Measurements from ENCODE around the gene CCHCR1.
"Not testable (repeated sequence)": the region's sequence is repeated elsewhere in the genome, so short reads cannot be mapped to it uniquely, and the experiment has no call there.

The CCHCR1 gene, protein sequence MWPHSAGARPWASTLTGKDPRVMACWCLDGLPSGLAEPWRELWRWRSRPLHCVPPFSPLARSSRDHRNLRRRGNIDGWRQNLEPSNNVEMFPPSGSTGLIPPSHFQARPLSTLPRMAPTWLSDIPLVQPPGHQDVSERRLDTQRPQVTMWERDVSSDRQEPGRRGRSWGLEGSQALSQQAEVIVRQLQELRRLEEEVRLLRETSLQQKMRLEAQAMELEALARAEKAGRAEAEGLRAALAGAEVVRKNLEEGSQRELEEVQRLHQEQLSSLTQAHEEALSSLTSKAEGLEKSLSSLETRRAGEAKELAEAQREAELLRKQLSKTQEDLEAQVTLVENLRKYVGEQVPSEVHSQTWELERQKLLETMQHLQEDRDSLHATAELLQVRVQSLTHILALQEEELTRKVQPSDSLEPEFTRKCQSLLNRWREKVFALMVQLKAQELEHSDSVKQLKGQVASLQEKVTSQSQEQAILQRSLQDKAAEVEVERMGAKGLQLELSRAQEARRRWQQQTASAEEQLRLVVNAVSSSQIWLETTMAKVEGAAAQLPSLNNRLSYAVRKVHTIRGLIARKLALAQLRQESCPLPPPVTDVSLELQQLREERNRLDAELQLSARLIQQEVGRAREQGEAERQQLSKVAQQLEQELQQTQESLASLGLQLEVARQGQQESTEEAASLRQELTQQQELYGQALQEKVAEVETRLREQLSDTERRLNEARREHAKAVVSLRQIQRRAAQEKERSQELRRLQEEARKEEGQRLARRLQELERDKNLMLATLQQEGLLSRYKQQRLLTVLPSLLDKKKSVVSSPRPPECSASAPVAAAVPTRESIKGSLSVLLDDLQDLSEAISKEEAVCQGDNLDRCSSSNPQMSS

DNA sequence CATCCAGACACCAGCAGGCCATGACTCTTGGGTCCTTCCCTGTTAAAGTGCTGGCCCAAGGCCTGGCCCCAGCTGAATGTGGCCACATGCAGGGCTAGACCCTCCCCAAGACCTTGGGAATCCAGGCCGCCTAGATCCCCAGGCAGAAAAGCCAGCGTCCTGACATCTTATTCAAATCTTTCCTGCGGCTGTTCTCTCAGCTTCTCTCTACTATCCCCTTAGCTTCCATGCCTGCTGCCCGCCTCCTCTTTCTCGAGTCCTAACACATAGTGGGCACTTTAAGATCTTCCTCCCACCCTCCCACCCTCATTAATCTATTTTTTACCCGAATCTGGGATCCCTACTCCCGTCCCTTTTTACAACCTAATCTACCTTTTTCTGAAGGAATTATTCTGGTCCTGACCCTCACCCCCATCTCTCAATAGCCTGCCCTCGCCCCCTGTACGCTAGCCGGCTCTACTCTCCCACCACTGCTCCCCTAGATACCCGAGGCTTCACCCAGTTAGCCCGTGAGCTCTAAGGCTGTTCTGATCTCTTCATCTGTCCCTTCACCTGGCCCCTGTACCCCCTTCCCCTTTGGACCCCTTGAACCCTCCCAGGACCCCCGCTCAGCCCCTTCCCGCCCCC lies at the start of gene CCHCR1:
CCHCR1 (minus strand) TSS at position 290 of the 627 bp plus-strand sequence; CDS start at position 88, 202 bp downstream.
- DNase-seq (ENCODE audit: low read depth in 2 of 3, low spot score in 2 of 3) = no peak

DNA sequence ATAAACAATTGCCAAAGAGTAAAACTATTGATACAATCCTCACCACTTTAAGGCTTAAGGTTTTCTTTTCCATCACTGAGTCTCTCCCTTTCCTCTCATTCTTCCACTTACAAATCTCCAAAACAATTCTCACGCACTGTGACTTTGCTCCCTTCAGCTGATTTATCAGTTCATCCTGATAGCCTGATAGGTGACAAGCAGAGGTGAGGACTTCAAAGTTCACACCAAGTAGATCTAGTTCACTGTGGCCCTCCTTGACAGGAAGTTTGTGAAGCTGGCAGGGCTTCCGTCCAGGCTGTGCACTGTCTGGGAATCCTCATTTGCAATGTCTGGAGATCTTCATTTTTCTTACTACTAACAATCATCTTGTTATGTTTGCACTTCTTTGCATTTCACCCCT lies 48.0 kb upstream of the CCHCR1 start:
- DNase-seq (ENCODE audit: low read depth in 2 of 3, low spot score in 2 of 3) = no peak

DNA sequence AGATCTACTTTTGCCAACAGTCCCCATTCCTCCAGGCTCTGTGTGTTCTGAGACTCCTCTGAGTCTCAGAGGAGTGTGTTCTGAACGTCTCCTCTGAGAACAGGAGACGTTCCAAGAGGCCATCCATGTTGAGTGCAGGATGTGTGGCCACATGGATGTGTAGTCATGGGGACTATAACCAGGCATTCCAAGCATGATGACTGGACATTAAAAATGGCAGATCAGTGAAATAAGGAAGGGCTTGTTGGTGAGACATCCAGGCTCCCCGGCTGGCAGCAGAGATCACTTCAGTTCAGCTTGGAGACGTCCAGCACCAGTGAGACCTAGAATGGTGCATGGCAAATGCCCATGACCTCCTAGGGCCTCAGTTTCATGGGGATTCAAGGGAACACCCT lies 47.1 kb upstream of the CCHCR1 start:
- DNase-seq (ENCODE audit: low read depth in 2 of 3, low spot score in 2 of 3) = no peak

DNA sequence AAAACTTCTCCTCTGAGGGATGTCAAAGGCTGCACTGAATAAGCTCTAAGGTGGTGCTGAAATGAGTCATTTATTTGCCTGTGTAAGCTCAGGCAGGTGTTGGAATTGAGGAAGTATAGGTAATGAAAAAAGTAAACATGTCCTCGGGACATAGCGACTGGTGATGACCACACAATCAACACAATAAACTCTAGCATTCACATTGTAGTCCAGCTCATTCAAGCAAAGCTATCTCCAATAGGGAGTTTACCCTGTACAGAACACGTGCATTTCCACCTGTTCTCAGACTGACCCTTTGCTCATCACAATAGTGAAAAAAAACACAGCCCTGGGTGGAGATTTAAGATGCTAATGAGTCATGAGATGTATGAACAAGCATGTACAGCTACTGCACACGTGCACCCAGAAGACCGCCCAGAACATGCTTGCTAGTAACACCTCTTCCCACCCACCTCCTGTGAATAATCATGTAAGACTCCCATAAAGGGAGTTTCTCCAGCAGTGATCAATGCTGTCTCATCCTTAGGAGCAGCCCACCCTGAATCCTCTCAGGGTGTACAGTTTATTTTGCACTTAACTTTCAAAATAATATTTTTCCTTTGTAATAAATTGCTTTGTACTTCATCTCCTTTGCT lies 45.9 kb upstream of the CCHCR1 start:
- no peak for DNase-seq (ENCODE audit: low read depth in 2 of 3, low spot score in 2 of 3)

DNA sequence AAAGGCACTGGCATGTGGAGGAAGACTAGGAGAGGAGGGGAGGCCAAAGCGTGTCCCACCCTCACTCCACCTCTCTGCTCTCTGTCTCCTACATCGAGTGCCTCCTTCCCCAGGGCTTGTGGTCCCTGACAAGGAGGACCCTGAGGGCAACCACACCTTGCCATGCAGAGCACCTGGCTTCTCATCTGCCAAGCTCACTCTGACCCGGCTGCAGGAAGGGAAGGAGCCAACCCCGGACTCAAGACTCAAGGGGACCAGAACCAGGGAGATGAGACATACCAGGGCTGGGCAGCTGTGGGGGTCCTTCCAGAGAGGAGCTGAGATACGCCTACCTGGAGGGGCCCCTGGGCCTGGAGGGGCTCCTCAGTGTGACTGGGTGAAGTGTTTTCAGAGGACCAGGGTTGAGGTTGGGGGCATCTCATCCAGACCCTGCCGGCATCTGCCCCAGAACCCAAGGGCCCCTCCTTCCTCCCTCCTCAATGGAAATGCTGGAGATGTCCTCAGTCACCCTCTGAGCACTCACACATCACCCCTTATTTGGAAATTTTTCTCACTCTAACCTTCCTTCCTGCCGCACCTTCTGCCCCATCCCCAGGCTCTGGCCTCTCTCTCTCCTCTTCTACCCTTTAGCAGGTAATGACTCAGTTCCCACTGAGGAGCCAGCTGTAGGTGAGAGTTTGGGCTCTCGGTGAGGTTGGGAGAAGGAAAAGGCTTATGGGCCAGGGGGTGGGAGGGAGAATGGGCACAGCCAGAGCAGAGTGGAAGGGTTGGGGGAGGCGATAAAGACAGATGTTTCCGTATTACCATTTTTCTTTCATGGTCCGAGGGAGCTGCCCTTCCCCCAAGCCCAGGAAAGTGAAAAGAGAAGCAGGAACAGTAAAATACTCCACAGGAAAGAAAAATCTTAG lies 44.9 kb upstream of the CCHCR1 start:
- no peak for DNase-seq (ENCODE audit: low read depth in 2 of 3, low spot score in 2 of 3)

DNA sequence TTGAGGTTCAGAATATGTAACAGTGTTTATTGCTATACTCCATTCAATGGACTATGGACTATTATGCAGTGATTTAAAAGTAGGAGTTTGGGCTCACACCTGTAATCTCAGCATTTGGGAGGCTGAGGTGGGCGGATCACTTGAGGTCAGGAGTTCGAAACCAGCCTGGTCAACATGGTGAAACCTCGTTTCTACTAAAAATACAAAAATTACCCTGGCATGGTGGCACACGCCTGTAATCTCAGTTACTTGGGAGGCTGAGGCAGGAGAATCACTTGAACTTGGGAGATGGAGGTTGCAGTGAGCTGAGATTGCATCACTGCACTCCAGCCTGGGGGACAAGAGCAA lies 41.5 kb upstream of the CCHCR1 start:
- DNase-seq (ENCODE audit: low read depth in 2 of 3, low spot score in 2 of 3) = not testable (repeated sequence)

DNA sequence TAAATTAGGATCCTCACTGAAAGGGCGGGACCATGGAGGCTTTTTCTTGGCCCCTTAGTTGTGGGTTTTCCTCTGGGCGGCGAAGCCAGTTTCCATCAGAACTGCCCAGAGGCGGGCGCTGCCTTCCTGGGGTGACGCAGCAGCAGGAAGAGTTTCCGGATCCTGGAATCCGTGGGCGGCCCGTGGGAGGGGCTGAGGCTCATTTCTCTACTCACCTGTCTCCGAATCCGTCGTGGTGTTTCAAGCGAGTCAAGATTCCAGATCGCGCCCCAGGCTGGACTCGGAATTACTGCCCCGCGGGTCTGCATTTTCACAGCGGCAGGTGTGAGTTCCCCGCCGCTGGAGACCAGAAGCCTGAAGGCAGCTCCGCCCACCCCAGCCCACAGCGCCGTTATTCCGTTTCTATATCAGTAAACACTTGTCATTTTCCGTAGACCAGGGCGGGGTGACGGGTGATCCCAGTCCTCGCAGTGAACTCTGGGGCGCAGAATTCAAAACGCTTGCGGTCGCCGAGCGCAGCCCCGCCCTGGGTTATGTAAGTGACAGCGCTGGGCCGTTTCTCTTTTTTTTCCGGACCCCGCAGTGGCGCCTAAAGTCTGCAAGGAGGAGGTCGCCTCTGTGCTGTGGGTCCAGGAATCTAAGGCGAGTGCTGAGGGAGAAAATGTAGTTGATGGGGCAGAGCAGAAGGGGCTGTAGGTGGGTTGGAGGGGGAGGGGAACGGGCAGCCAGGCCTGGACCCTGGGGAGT lies 40.1 kb upstream of the CCHCR1 start:
- peak; percentile 70 to 82 (median 76) for DNase-seq (ENCODE audit: low read depth in 2 of 3, low spot score in 2 of 3)

DNA sequence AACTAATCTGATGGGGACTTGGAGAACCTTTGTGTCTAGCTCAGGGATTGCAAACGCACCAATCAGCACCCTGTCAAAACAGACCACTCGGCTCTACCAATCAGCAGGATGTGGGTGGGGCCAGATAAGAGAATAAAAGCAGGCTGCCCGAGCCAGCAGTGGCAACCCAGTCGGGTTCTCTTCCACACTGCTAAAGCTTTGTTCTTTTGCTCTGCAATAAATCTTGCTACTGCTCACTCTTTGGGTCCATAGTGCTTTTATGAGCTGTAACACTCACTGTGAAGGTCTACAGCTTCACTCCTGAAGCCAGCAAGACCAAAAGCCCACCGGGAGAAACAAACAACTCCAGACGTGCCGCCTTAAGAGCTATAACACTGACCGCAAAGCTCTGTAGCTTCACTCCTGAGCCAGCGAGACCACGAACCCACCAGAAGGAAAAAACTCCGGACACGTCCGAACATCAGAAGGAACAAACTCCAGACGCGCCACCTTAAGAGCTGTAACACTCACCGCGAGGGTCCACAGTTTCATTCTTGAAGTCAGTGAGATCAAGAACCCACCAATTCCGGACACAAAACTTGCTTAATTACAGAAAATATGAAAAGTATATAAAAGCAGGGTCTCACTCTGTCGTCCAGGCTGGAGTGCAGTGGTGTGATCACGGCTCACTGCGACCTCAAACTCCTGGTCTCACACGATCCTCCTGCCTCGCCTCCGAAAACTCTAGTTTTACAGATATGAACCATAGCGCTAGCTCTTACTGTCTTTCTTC lies 38.8 kb upstream of the CCHCR1 start:
- DNase-seq (ENCODE audit: low read depth in 2 of 3, low spot score in 2 of 3) = not testable (repeated sequence)

DNA sequence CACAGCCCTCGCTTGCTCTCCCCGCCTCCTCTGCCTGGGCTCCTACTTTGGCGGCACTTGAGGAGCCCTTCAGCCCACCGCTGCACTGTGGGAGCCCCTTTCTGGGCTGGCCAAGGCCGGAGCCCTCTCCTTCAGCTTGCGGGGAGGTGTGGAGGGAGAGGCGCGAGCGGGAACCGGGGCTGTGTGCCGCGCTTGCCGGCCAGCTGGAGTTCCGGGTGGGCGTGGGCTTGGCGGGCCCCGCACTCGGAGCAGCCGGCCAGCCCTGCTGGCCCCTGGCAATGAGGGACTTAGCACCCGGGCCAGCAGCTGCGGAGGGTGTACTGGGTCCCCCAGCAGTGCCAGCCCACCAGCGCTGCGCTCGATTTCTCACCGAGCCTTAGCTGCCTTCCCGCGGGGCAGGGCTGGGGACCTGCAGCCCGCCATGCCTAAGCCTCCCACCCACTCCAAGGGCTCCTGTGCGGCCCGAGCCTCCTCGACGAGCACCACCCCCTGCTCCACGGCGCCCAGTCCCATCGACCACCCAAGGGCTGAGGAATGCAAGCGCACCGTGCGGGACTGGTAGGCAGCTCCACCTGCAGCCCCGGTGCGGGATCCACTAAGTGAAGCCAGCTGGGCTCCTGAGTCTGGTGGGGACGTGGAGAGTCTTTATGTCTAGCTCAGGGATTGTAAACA lies 37.8 kb upstream of the CCHCR1 start:
- DNase-seq (ENCODE audit: low read depth in 2 of 3, low spot score in 2 of 3) = not testable (repeated sequence)

DNA sequence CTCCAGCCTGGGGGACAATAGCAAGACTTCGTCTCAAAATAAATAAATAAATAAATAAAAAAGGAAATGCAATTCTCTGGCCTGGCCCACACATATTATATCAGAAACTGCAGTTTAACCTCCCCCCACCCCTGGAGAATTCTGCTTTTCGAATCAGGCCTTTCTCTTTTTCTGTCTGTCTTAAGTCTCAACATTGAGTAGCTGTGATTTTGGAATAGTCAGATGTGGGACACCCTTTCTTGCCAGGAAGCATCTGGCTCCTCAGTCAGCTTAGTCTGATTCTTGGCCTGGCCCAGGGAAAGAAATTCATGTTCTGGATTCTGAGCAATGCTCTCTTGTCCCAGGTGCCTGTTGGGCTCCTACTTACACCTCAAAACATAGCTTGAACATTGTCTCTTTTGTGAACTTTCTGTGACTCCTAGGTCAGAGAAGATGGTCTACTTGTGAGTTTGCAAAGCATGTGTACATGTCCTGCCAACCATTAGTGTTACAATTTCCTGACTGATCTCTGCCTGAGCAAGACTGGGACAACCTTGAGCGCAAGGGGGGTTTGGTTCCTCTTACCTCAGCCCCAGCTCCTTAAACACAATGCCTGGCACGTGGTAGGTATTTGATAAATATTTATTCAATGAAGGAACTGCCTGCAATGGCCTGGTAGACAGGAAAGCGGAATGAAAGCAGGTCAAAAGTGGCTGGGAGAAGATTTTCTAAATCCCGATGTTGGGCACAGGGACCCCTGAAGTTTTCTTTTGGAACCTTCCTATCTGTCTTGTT lies 36.6 kb upstream of the CCHCR1 start:
- DNase-seq (ENCODE audit: low read depth in 2 of 3, low spot score in 2 of 3) = no peak

DNA sequence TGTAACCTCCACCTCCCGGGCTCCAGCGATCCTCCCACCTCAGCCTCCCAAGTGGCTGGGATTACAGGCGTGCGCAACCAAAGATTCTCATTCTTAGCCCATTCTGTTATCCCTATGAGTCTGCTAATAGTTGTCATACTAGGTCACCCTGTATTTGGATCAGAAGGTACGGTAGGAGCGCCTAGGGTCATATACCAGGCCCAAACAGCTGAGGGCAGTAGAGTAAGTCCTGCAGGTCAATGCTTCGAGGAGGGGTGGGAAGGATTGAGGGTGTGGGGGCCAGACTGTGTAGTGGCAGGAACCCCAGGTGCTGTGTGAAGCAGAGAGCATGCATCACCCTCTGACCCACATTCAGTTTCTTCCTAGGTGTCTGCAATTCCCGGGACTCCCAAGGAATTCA lies 35.6 kb upstream of the CCHCR1 start:
- no peak for DNase-seq (ENCODE audit: low read depth in 2 of 3, low spot score in 2 of 3)

DNA sequence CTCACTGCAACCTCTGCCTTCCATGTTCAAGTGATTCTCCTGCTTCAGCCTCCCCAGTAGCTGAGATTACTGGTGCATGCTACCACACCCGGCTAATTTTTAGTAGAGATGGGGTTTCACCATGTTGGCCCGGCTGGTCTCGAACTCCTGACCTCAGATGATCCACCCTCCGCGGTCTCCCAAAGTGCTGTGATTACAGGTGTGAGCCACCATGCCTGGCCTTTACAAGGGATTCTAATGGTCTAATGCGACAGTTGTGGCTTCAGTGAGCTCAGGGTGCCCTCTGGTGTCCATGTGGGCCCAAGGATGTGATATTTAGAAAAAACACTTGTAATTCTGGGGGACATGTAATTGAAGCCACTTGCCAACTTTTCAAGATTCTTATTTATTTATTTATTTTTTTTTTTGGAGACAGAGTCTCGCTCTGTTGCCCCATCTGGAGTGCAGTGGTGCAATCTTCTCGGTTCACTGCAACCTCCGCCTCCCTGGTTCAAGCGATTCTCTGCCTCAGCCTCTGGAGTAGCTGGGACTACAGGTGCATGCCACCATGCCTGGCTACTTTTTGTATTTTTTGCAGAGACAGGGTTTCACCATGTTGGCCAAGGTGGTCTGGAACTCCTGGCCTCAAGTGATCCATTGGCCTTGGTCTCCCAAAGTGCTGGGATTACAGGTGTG lies 35.0 kb upstream of the CCHCR1 start:
- DNase-seq (ENCODE audit: low read depth in 2 of 3, low spot score in 2 of 3) = not testable (repeated sequence)

DNA sequence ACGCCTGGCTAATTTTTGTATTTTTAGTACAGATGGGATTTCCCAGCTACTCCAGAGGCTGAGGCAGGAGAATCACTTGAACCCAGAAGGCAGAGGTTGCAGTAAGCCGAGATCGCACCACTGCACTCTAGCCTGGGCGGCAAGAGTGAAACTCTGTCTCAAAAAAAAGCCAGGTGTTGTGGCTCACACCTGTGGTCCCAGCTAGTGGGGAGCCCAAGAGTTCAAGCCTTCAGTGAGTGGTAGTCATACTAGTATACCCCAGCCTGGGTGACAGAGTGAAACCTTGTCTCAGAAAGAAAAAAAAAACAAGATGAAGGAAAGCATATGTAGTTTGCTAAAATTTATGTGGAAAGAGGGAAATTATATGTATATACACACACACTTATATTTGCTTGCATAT lies 32.9 kb upstream of the CCHCR1 start:
- DNase-seq (ENCODE audit: low read depth in 2 of 3, low spot score in 2 of 3) = no peak

DNA sequence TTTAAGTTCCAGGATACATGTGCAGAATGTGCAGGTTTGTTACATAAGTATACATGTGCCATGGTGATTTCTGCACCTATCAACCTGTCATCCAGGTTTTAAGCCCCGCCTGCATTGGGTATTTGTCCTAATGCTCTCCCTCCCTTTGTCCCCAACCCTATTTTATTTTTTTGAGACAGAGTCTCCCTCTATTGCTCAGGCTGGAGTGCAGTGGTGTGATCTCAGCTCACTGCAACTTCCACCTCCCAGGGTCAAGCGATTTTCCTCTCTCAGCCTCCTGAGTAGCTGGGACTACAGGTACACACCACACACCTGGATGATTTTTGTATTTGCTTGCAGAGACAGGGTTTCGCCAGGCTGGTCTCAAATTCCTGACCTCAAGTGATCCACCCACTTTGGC lies 31.6 kb upstream of the CCHCR1 start:
- DNase-seq (ENCODE audit: low read depth in 2 of 3, low spot score in 2 of 3) = not testable (repeated sequence)

DNA sequence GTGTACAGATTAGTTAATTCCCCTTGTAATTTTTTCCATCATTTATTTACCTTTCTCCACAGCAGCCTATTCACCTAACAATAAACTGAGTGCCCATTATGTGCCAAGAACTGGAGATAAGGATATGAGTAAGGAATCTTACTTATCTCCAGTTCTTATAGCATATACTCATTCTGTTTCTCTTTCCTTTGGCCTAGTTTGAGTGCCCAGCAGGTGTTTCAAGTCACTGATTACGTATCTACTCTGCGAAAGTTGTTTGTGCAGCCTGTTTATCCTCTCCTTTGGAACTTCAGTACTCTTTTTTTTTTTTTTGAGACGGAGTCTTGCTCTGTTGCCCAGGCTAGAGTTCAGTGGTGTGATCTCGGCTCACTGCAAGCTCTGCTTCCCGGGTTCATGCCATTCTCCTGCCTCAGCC lies 30.2 kb upstream of the CCHCR1 start:
- no peak for DNase-seq (ENCODE audit: low read depth in 2 of 3, low spot score in 2 of 3)

DNA sequence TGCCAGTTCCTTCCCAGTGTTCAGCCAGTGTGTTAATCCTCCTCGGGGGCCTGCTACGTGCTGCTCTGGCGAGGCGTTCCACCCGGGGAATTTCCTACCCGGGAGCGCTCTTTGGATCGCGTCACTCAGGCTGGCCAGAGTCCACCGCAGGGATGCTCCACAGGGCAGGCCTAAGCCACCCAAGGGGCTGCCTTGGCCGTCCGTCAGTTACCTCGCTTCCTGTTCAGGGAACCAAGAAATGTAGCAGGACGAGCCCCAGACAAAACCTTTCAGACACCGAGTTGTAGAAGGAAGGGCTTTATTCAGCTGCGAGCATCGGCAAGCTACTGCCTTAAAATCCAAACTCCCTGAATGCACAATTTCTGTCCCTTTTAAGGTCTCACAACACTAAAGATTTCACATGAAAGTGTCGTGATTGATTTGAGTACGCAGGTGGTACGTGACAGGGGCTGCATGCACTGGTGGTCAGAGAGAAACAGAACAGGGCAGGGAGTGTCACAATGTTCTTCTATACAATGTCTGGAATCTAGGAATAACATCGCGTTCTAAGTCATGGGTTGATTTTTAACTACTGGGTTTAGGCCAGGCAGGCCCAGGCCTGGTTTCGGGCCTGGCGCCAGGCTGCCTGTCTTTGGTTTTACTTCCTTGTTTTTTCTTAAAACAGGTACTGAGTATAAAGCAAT lies 28.6 kb upstream of the CCHCR1 start:
- DNase-seq (ENCODE audit: low read depth in 2 of 3, low spot score in 2 of 3) = no peak
